Keratinocyte (primary cell): Measurements from ENCODE around the gene ANKRD44. TPM values are rescaled to one million over a fixed set of nuclear protein-coding genes. Genes with fewer than 3 reads are reported as not detected.

ENCODE experiments used
- DNase-seq: peaks from one replicate; pipeline ENCODE4 v3.0.0-alpha.2; 2011; ENCODE audit warnings: low read depth, missing footprints, low spot score
- FAIRE-seq: peaks from 2 replicates; lab custom pipeline; 2011; peaks lifted over from hg19 to GRCh38; lab: Jason Lieb, UNC
- H2AFZ ChIP-seq: 2 replicates; pipeline ENCODE4 v1.6.0; 2012; ENCODE audit warnings: low read length, control low read depth, inconsistent platforms; ENCODE audit not compliant: control insufficient read depth
- H3K27ac ChIP-seq: 2 replicates; pipeline ENCODE4 v1.5.1; 2011; ENCODE audit warnings: low read length; ENCODE audit not compliant: control insufficient read depth, insufficient read depth
- H3K27me3 ChIP-seq: 3 replicates; pipeline ENCODE4 v1.6.0; 2011; ENCODE audit warnings: low read length; ENCODE audit not compliant: control insufficient read depth, insufficient read depth; ENCODE audit errors: extremely low read depth
- H3K36me3 ChIP-seq, 2 experiments: 2 replicates in 1 of 2; 3 replicates in 1 of 2; pipeline ENCODE4 v1.5.1; 2011; ENCODE audit warnings: low read length in 2 of 2, mild to moderate bottlenecking in 1 of 2; ENCODE audit not compliant: control insufficient read depth in 2 of 2, insufficient read depth in 2 of 2; ENCODE audit errors: extremely low read depth in 1 of 2
- H3K4me1 ChIP-seq: 3 replicates; pipeline ENCODE4 v1.5.1; 2011; ENCODE audit warnings: low read length; ENCODE audit not compliant: control insufficient read depth, insufficient read depth; ENCODE audit errors: extremely low read depth
- H3K4me2 ChIP-seq: 3 replicates; pipeline ENCODE4 v1.6.0; 2011; ENCODE audit warnings: low read depth, low read length; ENCODE audit not compliant: control insufficient read depth, insufficient read depth; ENCODE audit errors: extremely low read depth
- H3K4me3 ChIP-seq, 3 experiments: fragments of 200-600 bp in 1 of 3; sonication (generic) in 1 of 3; 2 replicates in 2 of 3; 3 replicates in 1 of 3; pipeline ENCODE4 v1.5.1; 2011 to 2016; ENCODE audit warnings: low read length in 3 of 3, mild to moderate bottlenecking in 3 of 3, control low read depth in 2 of 3, inconsistent platforms in 1 of 3, low read depth in 1 of 3, mixed read lengths in 1 of 3, mixed run types in 1 of 3, moderate library complexity in 1 of 3; ENCODE audit not compliant: control insufficient read depth in 2 of 3, insufficient read depth in 2 of 3; ENCODE audit errors: extremely low read depth in 1 of 3
- H3K79me2 ChIP-seq: 2 replicates; pipeline ENCODE4 v1.6.0; 2012; ENCODE audit warnings: low read length; ENCODE audit not compliant: control insufficient read depth, insufficient read depth
- H3K9ac ChIP-seq: 3 replicates; pipeline ENCODE4 v1.6.0; 2011; ENCODE audit warnings: low read length; ENCODE audit not compliant: control insufficient read depth, insufficient read depth; ENCODE audit errors: extremely low read depth
- H3K9me1 ChIP-seq: 3 replicates; pipeline ENCODE4 v1.6.0; 2011; ENCODE audit warnings: low read length; ENCODE audit not compliant: control insufficient read depth, insufficient read depth; ENCODE audit errors: extremely low read depth
- H3K9me3 ChIP-seq: 2 replicates; pipeline ENCODE4 v1.5.1; 2012; ENCODE audit warnings: low read depth, low read length; ENCODE audit not compliant: control insufficient read depth
- H4K20me1 ChIP-seq: 3 replicates; pipeline ENCODE4 v1.6.0; 2011; ENCODE audit warnings: low read length; ENCODE audit not compliant: control insufficient read depth, insufficient read depth; ENCODE audit errors: extremely low read depth
- CTCF ChIP-seq, 3 experiments: IDR thresholded peaks in 1 of 3; conservative IDR thresholded peaks in 1 of 3; optimal IDR thresholded peaks in 1 of 3; 2 replicates in 2 of 3; 3 replicates in 1 of 3; pipeline versions ENCODE3 to v1.5.1; 2011; ENCODE audit warnings: low read length in 3 of 3, mild to moderate bottlenecking in 3 of 3, moderate library complexity in 2 of 3, control low read depth in 1 of 3, inconsistent platforms in 1 of 3; ENCODE audit not compliant: insufficient read depth in 2 of 3; ENCODE audit errors: extremely low read depth in 1 of 3
- EZH2 ChIP-seq: IDR thresholded peaks from one replicate; pipeline ENCODE4 v1.6.1; 2012; ENCODE audit warnings: inconsistent platforms, mild to moderate bottlenecking, low read length, moderate library complexity
- dilution Hi-C: fragments of 300-500 bp; cut with MboI; formaldehyde crosslinking; loops from one replicate; pipeline ENCODE4 v1.7.0; 2020; ENCODE audit warnings: low sequenced_read_pairs; ENCODE audit not compliant: extremely low pct_ligation_motif_present
- polyA plus RNA-seq, 5 experiments: library from polyadenylated mRNA; depleted of rRNA in 3 of 5; stranded (reverse) in 3 of 5; stranded (forward) in 1 of 5; unstranded in 1 of 5; fragments of >200 nt; gene quantifications; 1 replicate in 1 of 5; 2 replicates in 3 of 5; 3 replicates in 1 of 5; pipeline versions ENCODE4 v1.2.1 to v1.2.3, GENCODE V29; 2011 to 2012; ENCODE audit warnings: missing spikeins in 2 of 5, low read depth in 1 of 5, low replicate concordance in 1 of 5

ANKRD44 gene
- polyA plus RNA-seq, 1 donor (not counting 4 experiments of a cell fraction or from before 2014, with no cell fraction given) = 0.35 TPM

GRCh38 chr2:197274349-197274748, 36.2 kb downstream of the ANKRD44 start:
- Histone ChIP-seq H3K4me1 (no peaks in the 10 kb centered on the region), H3K36me3 (no peaks in the 10 kb centered on the region), H3K27me3 (no peaks in the 10 kb centered on the region), H3K9ac (no peak overlapping the region), H4K20me1 (no peaks in the 10 kb centered on the region), H3K27ac (no peak overlapping the region), H3K9me1 (no peaks in the 10 kb centered on the region), H3K4me3 (no peak overlapping the region), H3K79me2 (no peaks in the 10 kb centered on the region), H3K9me3 (no peaks in the 10 kb centered on the region), H3K4me2 (no peak overlapping the region), H2AFZ (no peak overlapping the region)
- DNase-seq (no peak), FAIRE-seq (no peak)
- TF ChIP-seq EZH2 = no peak
- dilution Hi-C loops = no loop called here

- no peak for FAIRE-seq
These were observed 37.1 kb downstream of the ANKRD44 start for GRCh38 chr2:197273485-197273884.

More at GRCh38 chr2:197273485-197273884, 37.1 kb downstream of the ANKRD44 start:
- dilution Hi-C loops = no loop called here
- no peak overlapping the region for H3K4me2 ChIP-seq
- no peaks in the 10 kb centered on the region for H3K27me3 ChIP-seq
- no peaks in the 10 kb centered on the region for H3K9me1 ChIP-seq
- H2AFZ ChIP-seq = no peak overlapping the region
- no peaks in the 10 kb centered on the region for H3K79me2 ChIP-seq
- H3K27ac ChIP-seq = no peak overlapping the region
- no peaks in the 10 kb centered on the region for H4K20me1 ChIP-seq
- no peak for TF ChIP-seq CTCF (optimal IDR thresholded peaks at IDR 0.05 in 1 of 3, IDR thresholded peaks at IDR 0.05 in 1 of 3, conservative IDR thresholded peaks at IDR 0.05 in 1 of 3; ENCODE audit: extremely low read depth in 1 of 3, insufficient read depth in 2 of 3, low read length in 3 of 3)
- no peak for TF ChIP-seq EZH2
- no peaks in the 10 kb centered on the region for H3K36me3 ChIP-seq
- H3K4me1 ChIP-seq = no peaks in the 10 kb centered on the region
- DNase-seq = no peak
- H3K9ac ChIP-seq = no peak overlapping the region
- H3K4me3 ChIP-seq = no peak overlapping the region
- H3K9me3 ChIP-seq = no peaks in the 10 kb centered on the region
